Measurements from ENCODE around the gene TMBIM6.

The TMBIM6 gene

DNA sequence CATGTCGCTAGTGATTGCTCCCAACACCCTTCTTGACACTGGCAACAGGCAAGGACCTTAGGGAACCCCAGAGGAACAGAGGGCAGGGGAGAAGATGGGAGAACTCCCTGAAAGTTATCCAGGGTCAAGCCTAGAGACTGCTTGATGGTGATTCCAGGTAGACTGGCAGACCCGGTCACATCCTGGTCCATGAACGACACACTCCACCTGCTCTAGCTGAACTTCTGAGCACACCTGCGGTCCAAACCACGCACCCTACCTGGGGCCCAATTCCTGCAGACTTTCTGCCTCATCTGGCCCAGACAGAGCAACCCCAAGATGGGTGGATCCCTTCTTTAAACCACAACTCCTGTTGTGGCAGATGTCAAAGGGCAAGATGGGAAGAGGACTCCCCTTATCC, 52.7 kb downstream of the TMBIM6 start:
- Histone ChIP-seq H3K27ac (ENCODE audit: low read length) (no peak overlapping the region), H3K9me3 (ENCODE audit: control insufficient read depth, low read depth, low read length) (no peaks in the 10 kb centered on the region), H3K27me3 (ENCODE audit: control insufficient read depth, insufficient read depth, low read length) (no peaks in the 10 kb centered on the region), H3K9ac (ENCODE audit: low read length) (no peak overlapping the region), H3K4me3 (ENCODE audit: low read length) (no peak overlapping the region), H3K4me1 (ENCODE audit: control insufficient read depth, low read depth, low read length) (no peaks in the 10 kb centered on the region), H3K36me3 (ENCODE audit: control insufficient read depth, low read depth, low read length) (peaks cover 15% of the 10 kb centered on the region)

GRCh38 chr12:49794811-49795653, 53.7 kb downstream of the TMBIM6 start:
- Histone ChIP-seq H3K4me3 (ENCODE audit: low read length) (no peak overlapping the region), H3K36me3 (ENCODE audit: control insufficient read depth, low read depth, low read length) (peaks cover 15% of the 10 kb centered on the region), H3K27ac (ENCODE audit: low read length) (no peak overlapping the region), H3K9me3 (ENCODE audit: control insufficient read depth, low read depth, low read length) (no peaks in the 10 kb centered on the region), H3K4me1 (ENCODE audit: control insufficient read depth, low read depth, low read length) (no peaks in the 10 kb centered on the region), H3K27me3 (ENCODE audit: control insufficient read depth, insufficient read depth, low read length) (no peaks in the 10 kb centered on the region), H3K9ac (ENCODE audit: low read length) (no peak overlapping the region)

DNA sequence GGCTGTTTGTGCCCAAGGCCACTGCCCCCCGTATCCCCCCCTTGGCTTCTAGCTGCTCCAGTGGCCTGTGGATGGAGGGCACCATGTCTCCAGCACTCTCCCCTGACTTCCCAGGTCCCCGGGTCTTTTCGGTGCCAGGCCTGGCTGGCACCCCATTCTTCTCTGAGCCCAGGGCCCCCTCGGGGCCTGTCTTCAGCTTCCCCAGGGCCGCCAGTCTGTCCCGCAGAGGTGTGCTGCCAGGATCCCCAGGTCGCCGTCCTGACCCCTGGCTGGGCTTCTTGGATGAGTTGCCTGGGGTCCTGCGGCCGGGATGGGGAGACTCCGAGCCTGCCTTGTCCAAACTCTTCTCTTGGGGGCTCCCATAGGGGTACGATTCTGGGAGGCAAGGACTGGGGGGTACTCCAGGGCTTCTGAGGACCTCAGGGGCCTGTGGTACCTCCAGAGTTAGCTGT, 54.3 kb downstream of the TMBIM6 start:
- Histone ChIP-seq H3K9ac (ENCODE audit: low read length) (no peak overlapping the region), H3K27ac (ENCODE audit: low read length) (no peak overlapping the region), H3K4me1 (ENCODE audit: control insufficient read depth, low read depth, low read length) (no peaks in the 10 kb centered on the region), H3K4me3 (ENCODE audit: low read length) (no peak overlapping the region), H3K9me3 (ENCODE audit: control insufficient read depth, low read depth, low read length) (no peaks in the 10 kb centered on the region), H3K27me3 (ENCODE audit: control insufficient read depth, insufficient read depth, low read length) (no peaks in the 10 kb centered on the region), H3K36me3 (ENCODE audit: control insufficient read depth, low read depth, low read length) (peaks cover 20% of the 10 kb centered on the region)

GRCh38 chr12:49796155-49796554, 54.8 kb downstream of the TMBIM6 start:
- H3K9me3 ChIP-seq (ENCODE audit: control insufficient read depth, low read depth, low read length), result no peaks in the 10 kb centered on the region
- no peak overlapping the region for H3K9ac ChIP-seq (ENCODE audit: low read length)
- peaks cover 23% of the 10 kb centered on the region for H3K36me3 ChIP-seq (ENCODE audit: control insufficient read depth, low read depth, low read length)
- no peak overlapping the region for H3K27ac ChIP-seq (ENCODE audit: low read length)
- no peak overlapping the region for H3K4me3 ChIP-seq (ENCODE audit: low read length)
- H3K27me3 ChIP-seq (ENCODE audit: control insufficient read depth, insufficient read depth, low read length), result no peaks in the 10 kb centered on the region
- no peaks in the 10 kb centered on the region for H3K4me1 ChIP-seq (ENCODE audit: control insufficient read depth, low read depth, low read length)

DNA sequence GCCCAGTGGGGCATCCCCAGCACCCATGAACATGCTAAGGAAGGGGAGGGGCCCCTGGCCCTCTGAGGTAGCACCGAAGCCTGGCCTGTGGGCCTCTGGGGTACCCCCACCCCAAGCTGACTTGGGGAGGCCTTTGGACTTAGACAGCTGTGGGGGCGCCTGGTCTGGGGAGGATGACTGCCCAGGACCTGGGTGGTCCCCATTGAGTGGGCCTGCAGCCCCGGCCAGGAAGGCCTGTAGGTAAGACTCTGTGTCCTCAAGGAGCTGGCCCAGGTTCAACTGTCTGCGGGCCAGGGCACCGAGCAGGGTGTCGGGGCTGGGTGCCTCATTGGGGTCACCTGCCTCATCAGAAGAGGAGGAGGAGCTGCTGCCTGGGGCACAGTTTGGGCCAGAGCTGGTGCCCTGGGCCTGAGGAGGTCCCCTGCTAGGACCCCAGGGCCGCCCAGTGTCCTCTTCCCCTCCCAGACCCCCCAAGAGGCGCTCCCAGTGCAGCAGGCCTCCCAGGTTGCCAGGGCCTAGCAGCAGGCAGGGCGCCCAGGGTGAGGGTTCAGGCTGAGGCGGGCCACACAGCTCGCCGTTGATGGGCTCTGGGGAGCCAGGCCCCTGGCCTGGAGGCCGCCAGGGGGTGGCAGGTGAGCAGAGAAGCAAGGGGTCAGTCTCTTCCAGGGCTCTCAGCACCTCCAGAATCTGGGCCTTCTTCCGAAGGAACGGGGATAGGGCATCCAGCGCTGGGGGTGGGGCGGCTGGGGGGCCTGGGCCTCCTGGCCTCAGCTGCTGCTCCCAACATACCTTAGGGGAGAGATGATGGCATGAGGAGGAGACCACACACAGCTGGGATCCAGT, 55.5 kb downstream of the TMBIM6 start:
- H3K4me3 ChIP-seq (ENCODE audit: low read length), result no peak overlapping the region
- H3K36me3 ChIP-seq (ENCODE audit: control insufficient read depth, low read depth, low read length), result peaks cover 27% of the 10 kb centered on the region
- H3K27ac ChIP-seq (ENCODE audit: low read length), result no peak overlapping the region
- H3K9ac ChIP-seq (ENCODE audit: low read length), result no peak overlapping the region
- H3K27me3 ChIP-seq (ENCODE audit: control insufficient read depth, insufficient read depth, low read length), result no peaks in the 10 kb centered on the region
- no peaks in the 10 kb centered on the region for H3K9me3 ChIP-seq (ENCODE audit: control insufficient read depth, low read depth, low read length)
- no peaks in the 10 kb centered on the region for H3K4me1 ChIP-seq (ENCODE audit: control insufficient read depth, low read depth, low read length)

- no peak overlapping the region for H3K27ac ChIP-seq (ENCODE audit: low read length)
These were observed 56.1 kb downstream of the TMBIM6 start for GRCh38 chr12:49797449-49797776.

DNA sequence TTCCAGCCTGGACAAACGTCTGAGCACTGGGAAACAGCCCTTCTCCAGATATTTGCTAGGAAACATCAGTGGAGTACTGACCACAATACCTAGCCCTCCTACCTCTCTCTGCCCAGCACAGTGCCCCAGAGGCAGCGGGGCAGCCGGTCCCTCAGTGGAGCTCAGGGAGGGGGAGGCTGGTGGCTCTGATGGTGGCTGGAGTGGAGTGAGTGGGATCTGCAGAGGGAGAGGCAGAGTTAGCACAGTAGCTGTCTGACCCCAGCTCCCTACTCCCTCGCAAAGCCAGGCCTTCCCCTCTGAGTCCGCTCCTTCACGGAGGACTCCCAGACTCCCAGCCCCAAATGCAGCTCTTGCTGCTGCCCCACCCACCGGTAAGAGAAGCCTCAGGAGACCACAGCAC, 56.9 kb downstream of the TMBIM6 start:
- Histone ChIP-seq H3K4me1 (ENCODE audit: control insufficient read depth, low read depth, low read length) (no peaks in the 10 kb centered on the region), H3K36me3 (ENCODE audit: control insufficient read depth, low read depth, low read length) (peaks cover 33% of the 10 kb centered on the region), H3K27me3 (ENCODE audit: control insufficient read depth, insufficient read depth, low read length) (no peaks in the 10 kb centered on the region), H3K4me3 (ENCODE audit: low read length) (no peak overlapping the region), H3K9ac (ENCODE audit: low read length) (no peak overlapping the region), H3K27ac (ENCODE audit: low read length) (no peak overlapping the region), H3K9me3 (ENCODE audit: control insufficient read depth, low read depth, low read length) (no peaks in the 10 kb centered on the region)

More at GRCh38 chr12:49797449-49797776, 56.1 kb downstream of the TMBIM6 start:
- no peaks in the 10 kb centered on the region for H3K27me3 ChIP-seq (ENCODE audit: control insufficient read depth, insufficient read depth, low read length)
- H3K36me3 ChIP-seq (ENCODE audit: control insufficient read depth, low read depth, low read length), result peaks cover 28% of the 10 kb centered on the region
- H3K4me1 ChIP-seq (ENCODE audit: control insufficient read depth, low read depth, low read length), result no peaks in the 10 kb centered on the region
- H3K4me3 ChIP-seq (ENCODE audit: low read length), result no peak overlapping the region
- H3K9ac ChIP-seq (ENCODE audit: low read length), result no peak overlapping the region
- H3K9me3 ChIP-seq (ENCODE audit: control insufficient read depth, low read depth, low read length), result no peaks in the 10 kb centered on the region

- Histone ChIP-seq H3K4me3 (ENCODE audit: low read length) (no peak overlapping the region), H3K9me3 (ENCODE audit: control insufficient read depth, low read depth, low read length) (no peaks in the 10 kb centered on the region), H3K4me1 (ENCODE audit: control insufficient read depth, low read depth, low read length) (no peaks in the 10 kb centered on the region), H3K27me3 (ENCODE audit: control insufficient read depth, insufficient read depth, low read length) (no peaks in the 10 kb centered on the region), H3K9ac (ENCODE audit: low read length) (no peak overlapping the region), H3K27ac (ENCODE audit: low read length) (no peak overlapping the region), H3K36me3 (ENCODE audit: control insufficient read depth, low read depth, low read length) (peaks cover 33% of the 10 kb centered on the region)
These were observed 57.6 kb downstream of the TMBIM6 start for GRCh38 chr12:49798934-49799333.

DNA sequence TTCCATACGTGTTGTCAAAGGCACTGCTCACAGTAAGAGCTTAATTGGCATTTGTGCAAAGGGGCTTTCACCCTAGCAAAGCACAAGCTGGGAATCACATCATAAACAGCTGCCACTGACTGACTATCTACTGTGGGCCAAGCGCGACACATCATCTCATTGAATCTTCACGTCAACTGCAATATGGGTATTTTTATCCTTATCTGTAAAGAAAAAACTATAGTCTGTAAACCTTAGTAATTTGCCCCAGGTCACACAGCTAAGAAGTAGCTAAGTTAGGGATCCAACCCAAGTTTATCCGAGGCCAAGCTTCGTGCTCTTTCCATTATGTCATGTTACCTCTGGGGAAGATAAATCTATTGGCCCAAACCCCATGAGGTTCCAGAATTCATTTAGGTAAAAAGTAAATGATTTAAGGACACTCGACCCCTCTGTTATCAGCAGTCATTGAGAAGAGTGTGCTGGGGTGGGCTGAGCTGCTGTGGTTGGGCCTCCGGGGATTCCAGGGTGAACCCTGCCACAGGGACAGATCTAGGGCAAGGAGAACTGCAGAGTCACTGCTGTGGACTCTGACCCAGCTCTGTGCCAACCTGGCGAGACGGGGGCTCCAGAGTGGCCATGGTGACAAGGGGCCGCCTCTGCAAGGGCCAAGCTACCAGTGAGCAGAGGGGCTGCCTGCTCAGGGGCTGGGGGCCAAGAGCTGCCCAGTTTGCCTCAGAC, 59.2 kb downstream of the TMBIM6 start:
- no peak overlapping the region for H3K27ac ChIP-seq (ENCODE audit: low read length)
- H3K9ac ChIP-seq (ENCODE audit: low read length), result no peak overlapping the region
- H3K36me3 ChIP-seq (ENCODE audit: control insufficient read depth, low read depth, low read length), result peaks cover 45% of the 10 kb centered on the region

GRCh38 chr12:49801141-49802063, 60.0 kb downstream of the TMBIM6 start:
- Histone ChIP-seq H3K27ac (ENCODE audit: low read length) (no peak overlapping the region), H3K9ac (ENCODE audit: low read length) (no peak overlapping the region), H3K9me3 (ENCODE audit: control insufficient read depth, low read depth, low read length) (no peaks in the 10 kb centered on the region), H3K36me3 (ENCODE audit: control insufficient read depth, low read depth, low read length) (peaks cover 45% of the 10 kb centered on the region), H3K27me3 (ENCODE audit: control insufficient read depth, insufficient read depth, low read length) (no peaks in the 10 kb centered on the region), H3K4me1 (ENCODE audit: control insufficient read depth, low read depth, low read length) (no peaks in the 10 kb centered on the region), H3K4me3 (ENCODE audit: low read length) (no peak overlapping the region)

More for the DNA sequence above, 59.2 kb downstream of the TMBIM6 start:
- Histone ChIP-seq H3K4me3 (ENCODE audit: low read length) (no peak overlapping the region), H3K27me3 (ENCODE audit: control insufficient read depth, insufficient read depth, low read length) (no peaks in the 10 kb centered on the region), H3K4me1 (ENCODE audit: control insufficient read depth, low read depth, low read length) (no peaks in the 10 kb centered on the region), H3K9me3 (ENCODE audit: control insufficient read depth, low read depth, low read length) (no peaks in the 10 kb centered on the region)

Data from iPS-18a (cell line).